ENCODE measurements around the gene MRPL4.

The MRPL4 gene

GRCh38 chr19:10305139-10305806 lies 53.3 kb downstream of the MRPL4 start:
- FAIRE-seq (no peak), DNase-seq (ENCODE audit: insufficient read length, low spot score) (no peak)

- DNase-seq (ENCODE audit: insufficient read length, low spot score) (no peak), FAIRE-seq (no peak)
Measured at GRCh38 chr19:10306327-10306726, 54.3 kb downstream of the MRPL4 start.

GRCh38 chr19:10309423-10309822 lies 57.4 kb downstream of the MRPL4 start, which contains the start of gene ZGLP1:
TSS of gene ZGLP1 (minus strand) at chr19:10309815.
- FAIRE-seq (no peak), DNase-seq (ENCODE audit: insufficient read length, low spot score) (no peak)

Data from GM19239 (cell line).